Measurements from ENCODE around the gene UGT2A1. TPM values are rescaled to one million over a fixed set of nuclear protein-coding genes. Genes with fewer than 3 reads are reported as not detected.
"Not testable (repeated sequence)": the region's sequence is repeated elsewhere in the genome, so short reads cannot be mapped to it uniquely, and the experiment has no call there.

Gene UGT2A1
- total RNA-seq = 2.6 TPM

GRCh38 chr4:69653147-69653546 lies at the start of gene UGT2A1:
Gene UGT2A1 (minus strand): TSS chr4:69653247. CDS start chr4:69647644, 5,603 bp downstream.
- DNase-seq = no peak

GRCh38 chr4:69702201-69702600 lies 49.2 kb upstream of the UGT2A1 start:
- DNase-seq = no peak

GRCh38 chr4:69701696-69702095 lies 48.6 kb upstream of the UGT2A1 start:
- peak; percentile 29 for DNase-seq

GRCh38 chr4:69697536-69698242 lies 44.6 kb upstream of the UGT2A1 start:
- no peak for DNase-seq

GRCh38 chr4:69689599-69689998 lies 36.6 kb upstream of the UGT2A1 start:
- peak; percentile 45 for DNase-seq

- DNase-seq = no peak
Measured at GRCh38 chr4:69684804-69685203, 31.8 kb upstream of the UGT2A1 start.

GRCh38 chr4:69668680-69669079 lies 15.6 kb upstream of the UGT2A1 start:
- DNase-seq = no peak

GRCh38 chr4:69664009-69664408 lies 11.0 kb upstream of the UGT2A1 start:
- not testable (repeated sequence) for DNase-seq

GRCh38 chr4:69661130-69661803 lies 8.2 kb upstream of the UGT2A1 start:
- not testable (repeated sequence) for DNase-seq

- DNase-seq = no peak
Measured at GRCh38 chr4:69658133-69658532, 5.1 kb upstream of the UGT2A1 start.

GRCh38 chr4:69656653-69657158 lies 3.7 kb upstream of the UGT2A1 start:
- DNase-seq = no peak

- no peak for DNase-seq
Measured at GRCh38 chr4:69650872-69651271, 2.2 kb downstream of the UGT2A1 start.

GRCh38 chr4:69649629-69650028 lies 3.4 kb downstream of the UGT2A1 start:
- DNase-seq = no peak

- no peak for DNase-seq
Measured at GRCh38 chr4:69649207-69649606, 3.8 kb downstream of the UGT2A1 start.

GRCh38 chr4:69642961-69643360 lies 10.1 kb downstream of the UGT2A1 start:
- no peak for DNase-seq

- no peak for DNase-seq
Measured at GRCh38 chr4:69640289-69640688, 12.8 kb downstream of the UGT2A1 start.

GRCh38 chr4:69639542-69639941 lies 13.5 kb downstream of the UGT2A1 start, which contains the start of gene UGT2A2:
Gene UGT2A2 (minus strand): TSS chr4:69639642. CDS start chr4:69639640, 2 bp downstream.
- DNase-seq = no peak

GRCh38 chr4:69617083-69617694 lies 35.9 kb downstream of the UGT2A1 start:
- DNase-seq = peak; percentile 13

- DNase-seq = no peak
Measured at GRCh38 chr4:69610484-69610883, 42.6 kb downstream of the UGT2A1 start.

GRCh38 chr4:69601065-69601464 lies 52.0 kb downstream of the UGT2A1 start:
- no peak for DNase-seq

- no peak for DNase-seq
Measured at GRCh38 chr4:69600013-69600412, 53.0 kb downstream of the UGT2A1 start.

- no peak for DNase-seq
Measured at GRCh38 chr4:69594382-69594781, 58.7 kb downstream of the UGT2A1 start.

- no peak for DNase-seq
Measured at GRCh38 chr4:69591364-69591763, 61.7 kb downstream of the UGT2A1 start.

All from skin of body (tissue), 2 donors.